K562 (cell line): Measurements from ENCODE around the gene EDDM13. TPM values are rescaled to one million over a fixed set of nuclear protein-coding genes. Genes with fewer than 3 reads are reported as not detected.

Source experiments
- BRD9 ChIP-seq: fragments of 450-650 bp; IDR thresholded peaks from 2 replicates; pipeline ENCODE4 v1.6.1; 2018; ENCODE audit warnings: low read depth; ENCODE audit not compliant: partially characterized antibody
- CHD4 ChIP-seq: fragments of 200-600 bp; sonication (generic); IDR thresholded peaks from 3 replicates; pipeline ENCODE4 v1.6.1; 2012; ENCODE audit warnings: low read depth, mild to moderate bottlenecking, mixed read lengths, low read length, inconsistent platforms; ENCODE audit not compliant: insufficient read depth, insufficient replicate concordance, poor library complexity, severe bottlenecking
- DDX20 ChIP-seq: fragments of 450-650 bp; IDR thresholded peaks from 2 replicates; pipeline ENCODE4 v1.6.1; 2016; ENCODE audit warnings: missing genetic modification characterization, low read depth, mild to moderate bottlenecking, missing compliant biosample characterization, moderate library complexity
- FOXA1 ChIP-seq: fragments of 450-650 bp; IDR thresholded peaks from 2 replicates; pipeline ENCODE4 v1.6.1; 2016; ENCODE audit warnings: mild to moderate bottlenecking, borderline replicate concordance
- GTF2A2 ChIP-seq: IDR thresholded peaks from 2 replicates; pipeline ENCODE4 v1.6.1; 2016; ENCODE audit warnings: mild to moderate bottlenecking, missing genetic modification characterization, missing compliant biosample characterization
- HDGF ChIP-seq: fragments of 450-650 bp; IDR thresholded peaks from 2 replicates; pipeline ENCODE4 v1.6.1; 2016
- HLTF ChIP-seq: fragments of 450-650 bp; IDR thresholded peaks from 2 replicates; pipeline ENCODE4 v1.6.1; 2016
- HMBOX1 ChIP-seq: sonication (generic); IDR thresholded peaks from 2 replicates; pipeline ENCODE4 v1.6.1; 2016
- KLF13 ChIP-seq: fragments of 450-650 bp; IDR thresholded peaks from 2 replicates; pipeline ENCODE4 v1.6.1; 2016; ENCODE audit warnings: missing genetic modification characterization, low read depth, mild to moderate bottlenecking, missing compliant biosample characterization, moderate library complexity, borderline replicate concordance
- LCOR ChIP-seq: sonication (generic); formaldehyde crosslinking; IDR thresholded peaks from 2 replicates; pipeline ENCODE4 v1.8.0; 2022; ENCODE audit warnings: mild to moderate bottlenecking, missing genetic modification reagents
- NELFE ChIP-seq: IDR thresholded peaks from 2 replicates; pipeline ENCODE4 v1.6.1; 2011; ENCODE audit warnings: mild to moderate bottlenecking; ENCODE audit not compliant: insufficient read depth, insufficient read length
- POLR2B ChIP-seq: fragments of 450-650 bp; IDR thresholded peaks from 2 replicates; pipeline ENCODE4 v1.6.1; 2018; ENCODE audit warnings: low read depth; ENCODE audit not compliant: partially characterized antibody
- PTTG1 ChIP-seq: fragments of 450-650 bp; IDR thresholded peaks from 2 replicates; pipeline ENCODE4 v1.6.1; 2016; ENCODE audit warnings: low read depth, mild to moderate bottlenecking, missing genetic modification characterization, missing compliant biosample characterization
- RAD21 ChIP-seq, 2 experiments: fragments of 250-450 bp in 1 of 2; fragments of 450-650 bp in 1 of 2; sonication (Bioruptor Pico) in 1 of 2; formaldehyde crosslinking in 1 of 2; IDR thresholded peaks in 1 of 2; conservative IDR thresholded peaks in 1 of 2; 2 replicates each; pipeline versions ENCODE4 v1.4.0 to v1.8.0; 2020 to 2022; ENCODE audit warnings: mild to moderate bottlenecking in 2 of 2, moderate library complexity in 1 of 2
- STAT5A ChIP-seq: IDR thresholded peaks from 2 replicates; pipeline ENCODE4 v1.6.1; 2012; ENCODE audit warnings: low read length, inconsistent platforms, borderline replicate concordance
- ZBTB17 ChIP-seq: fragments of 450-650 bp; formaldehyde crosslinking; IDR thresholded peaks from 2 replicates; pipeline ENCODE4 v1.4.0; 2020; ENCODE audit warnings: mild to moderate bottlenecking
- ZNF174 ChIP-seq: fragments of 250-450 bp; sonication (Bioruptor Pico); IDR thresholded peaks from 2 replicates; pipeline ENCODE4 v1.4.0; 2020; ENCODE audit warnings: mild to moderate bottlenecking
- ZNF398 ChIP-seq: fragments of 250-450 bp; sonication (Bioruptor Pico); IDR thresholded peaks from 2 replicates; pipeline ENCODE4 v1.8.0; 2021; ENCODE audit warnings: moderate library complexity, mild to moderate bottlenecking, inconsistent platforms
- ZNF518B ChIP-seq: fragments of 250-450 bp; sonication (Bioruptor Pico); IDR thresholded peaks from 2 replicates; pipeline ENCODE4 v1.5.0; 2021; ENCODE audit warnings: mild to moderate bottlenecking, moderate library complexity
- ZNF639 ChIP-seq, 2 experiments: fragments of 200-800 bp in 1 of 2; sonication (Bioruptor generic) in 1 of 2; sonication (generic) in 1 of 2; formaldehyde crosslinking in 1 of 2; IDR thresholded peaks in 1 of 2; conservative IDR thresholded peaks in 1 of 2; 2 replicates each; pipeline versions ENCODE4 v1.5.0 to v1.6.1; 2016 to 2020; ENCODE audit warnings: missing compliant biosample characterization in 1 of 2, missing genetic modification characterization in 1 of 2, missing genetic modification reagents in 1 of 2
- ZNF699 ChIP-seq: fragments of 250-450 bp; sonication (Bioruptor Pico); IDR thresholded peaks from 2 replicates; pipeline ENCODE4 v1.8.0; 2021; ENCODE audit warnings: mild to moderate bottlenecking, moderate library complexity; ENCODE audit not compliant: insufficient replicate concordance
- polyA plus RNA-seq, 8 experiments: library from polyadenylated mRNA; depleted of rRNA in 4 of 8; stranded (reverse) in 5 of 8; unstranded in 3 of 8; fragments of >200 nt; fragmentation: Nextera tagmentation in 2 of 8; fragmentation: Illumina TruSeq in 1 of 8; extraction: Ambion mirVana in 2 of 8; extraction: Trizol in 1 of 8; gene quantifications; 2 replicates each; pipeline versions ENCODE4 v1.2.1 to v1.2.3, GENCODE V29; 2011 to 2014; ENCODE audit warnings: inconsistent platforms in 1 of 8, missing spikeins in 1 of 8
- total RNA-seq, 7 experiments: library from RNA; depleted of rRNA in 6 of 7; stranded (reverse); fragments of >200 nt in 6 of 7; fragmentation: Illumina TruSeq in 2 of 7; extraction: Trizol in 2 of 7; gene quantifications; 2 replicates each; pipeline versions ENCODE4 v1.2.1 to v1.2.3, GENCODE V29; 2011 to 2021; ENCODE audit warnings: low replicate concordance in 1 of 7

The EDDM13 gene
- total and polyA plus RNA-seq, 9 of the 15 experiments (the other 6 are each of a cell fraction or from before 2014, with no cell fraction given): 2.0 to 7.7 (median 4.1) TPM

- TF ChIP-seq ZNF518B (CRISPR knock-in tag) (no peak), POLR2B (no peak), BRD9 (no peak), GTF2A2 (tag) (no peak), HMBOX1 (peak; percentile 69), ZNF699 (CRISPR knock-in tag) (no peak), NELFE (no peak), HDGF (no peak), FOXA1 (no peak), HLTF (no peak), ZBTB17 (CRISPR knock-in tag) (no peak), ZNF174 (CRISPR knock-in tag) (no peak), PTTG1 (tag) (no peak), ZNF398 (no peak), CHD4 (no peak), STAT5A (no peak), KLF13 (tag) (no peak), LCOR (CRISPR knock-in tag) (no peak), ZNF639 (CRISPR knock-in tag; conservative IDR thresholded peaks at IDR 0.05 in 1 of 2, IDR thresholded peaks at IDR 0.05 in 1 of 2) (no peak), RAD21 (CRISPR knock-in tag; conservative IDR thresholded peaks at IDR 0.05 in 1 of 2, IDR thresholded peaks at IDR 0.05 in 1 of 2) (peak in 1 of 2 experiments; percentile 30; a peak in 1 of 4 replicates), DDX20 (tag) (no peak)
These were observed 75.8 kb downstream of the EDDM13 start (continued) for GRCh38 chr19:56348289-56348877.
